ENCODE measurements around the gene SH2D1B.

DNA sequence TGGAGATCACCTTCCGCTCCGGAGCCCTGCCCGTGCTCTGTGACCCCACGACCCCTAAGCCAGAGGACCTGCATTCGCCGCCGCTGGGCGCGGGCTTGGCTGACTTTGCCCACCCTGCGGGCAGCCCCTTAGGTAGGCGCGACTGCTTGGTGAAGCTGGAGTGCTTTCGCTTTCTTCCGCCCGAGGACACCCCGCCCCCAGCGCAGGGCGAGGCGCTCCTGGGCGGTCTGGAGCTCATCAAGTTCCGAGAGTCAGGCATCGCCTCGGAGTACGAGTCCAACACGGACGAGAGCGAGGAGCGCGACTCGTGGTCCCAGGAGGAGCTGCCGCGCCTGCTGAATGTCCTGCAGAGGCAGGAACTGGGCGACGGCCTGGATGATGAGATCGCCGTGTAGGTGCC is 44.9 kb downstream of the SH2D1B start:
- TF ChIP-seq, protein P1, sequence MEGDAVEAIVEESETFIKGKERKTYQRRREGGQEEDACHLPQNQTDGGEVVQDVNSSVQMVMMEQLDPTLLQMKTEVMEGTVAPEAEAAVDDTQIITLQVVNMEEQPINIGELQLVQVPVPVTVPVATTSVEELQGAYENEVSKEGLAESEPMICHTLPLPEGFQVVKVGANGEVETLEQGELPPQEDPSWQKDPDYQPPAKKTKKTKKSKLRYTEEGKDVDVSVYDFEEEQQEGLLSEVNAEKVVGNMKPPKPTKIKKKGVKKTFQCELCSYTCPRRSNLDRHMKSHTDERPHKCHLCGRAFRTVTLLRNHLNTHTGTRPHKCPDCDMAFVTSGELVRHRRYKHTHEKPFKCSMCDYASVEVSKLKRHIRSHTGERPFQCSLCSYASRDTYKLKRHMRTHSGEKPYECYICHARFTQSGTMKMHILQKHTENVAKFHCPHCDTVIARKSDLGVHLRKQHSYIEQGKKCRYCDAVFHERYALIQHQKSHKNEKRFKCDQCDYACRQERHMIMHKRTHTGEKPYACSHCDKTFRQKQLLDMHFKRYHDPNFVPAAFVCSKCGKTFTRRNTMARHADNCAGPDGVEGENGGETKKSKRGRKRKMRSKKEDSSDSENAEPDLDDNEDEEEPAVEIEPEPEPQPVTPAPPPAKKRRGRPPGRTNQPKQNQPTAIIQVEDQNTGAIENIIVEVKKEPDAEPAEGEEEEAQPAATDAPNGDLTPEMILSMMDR (IDR thresholded peaks at IDR 0.05), result no peak
- no peak for TF ChIP-seq ZFX (IDR thresholded peaks at IDR 0.05; ENCODE audit: borderline replicate concordance)
